Measurements from ENCODE around the gene SEPTIN7. TPM values are rescaled to one million over a fixed set of nuclear protein-coding genes. Genes with fewer than 3 reads are reported as not detected.

SEPTIN7 gene
- total and polyA plus RNA-seq, 9 of the 15 experiments (the other 6 are each of a cell fraction or from before 2014, with no cell fraction given): 95.0 to 268 (median 163) TPM

DNA sequence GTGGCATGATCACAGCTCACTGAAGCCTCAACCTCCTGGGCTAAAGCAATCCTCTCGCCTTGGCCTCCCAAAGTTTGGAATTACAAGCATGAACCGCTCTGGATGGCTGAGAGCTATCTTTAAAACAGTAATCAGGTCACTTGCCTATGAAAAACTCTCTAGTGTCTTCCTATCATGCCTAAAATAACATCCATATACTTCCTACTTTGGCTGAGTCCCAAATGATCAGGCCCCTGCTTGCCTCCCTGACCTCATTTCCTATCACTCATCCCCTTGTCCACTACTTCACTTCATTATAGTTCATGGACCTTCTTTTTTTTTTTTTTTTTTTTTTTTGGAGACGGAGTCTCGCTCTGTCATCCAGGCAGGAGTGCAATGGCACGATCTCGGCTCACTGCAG is 28.0 kb downstream of the SEPTIN7 start:
- TF ChIP-seq NFIC (IDR thresholded peaks at IDR 0.05) (peak; percentile 40; the same call in 1 of the 2 replicates), ILK (tag; IDR thresholded peaks at IDR 0.05; ENCODE audit: borderline replicate concordance, low read depth) (no peak), MEIS2 (IDR thresholded peaks at IDR 0.05; ENCODE audit: partially characterized antibody) (peak; percentile 8), ZNF384 (IDR thresholded peaks at IDR 0.05; ENCODE audit: low read depth, low read length) (peak; percentile 52; the same call in 1 of the 2 replicates)
- ChIA-PET POLR2A (interaction anchor here (0.6 to 0.9 kb wide), 4 partner anchors 16 to 219 kb away, joined by 3 read pairs; no protein-coding TSS in a partner anchor), CTCF (ENCODE audit: low intra/inter-chr PET ratio) (no interaction called here)
- no peak overlapping the region for H3K4me2 ChIP-seq (ENCODE audit: insufficient read depth, low read length)
- in situ Hi-C loops (cut with MboI): no loop called here
- H3K27ac ChIP-seq (ENCODE audit: extremely low read depth, low read depth, low read length): no peak overlapping the region
- H3K4me3 ChIP-seq: no peak overlapping the region
- intact Hi-C loops (cut with micrococcal nuclease): no loop called here
- peaks cover 5% of the 10 kb centered on the region; the same call in 1 of the 2 replicates for H4K20me1 ChIP-seq (replicated peaks; ENCODE audit: control insufficient read depth, insufficient read depth, low read length)
- peak; percentile 49 for ATAC-seq
- WGBS (ENCODE audit: insufficient coverage, low coverage, missing lambda C conversion rate): 45% methylated on average over 2 of the region's 6 CpGs
- H3K27me3 ChIP-seq (ENCODE audit: control insufficient read depth in 2 of 2, insufficient read depth in 2 of 2, low read length in 2 of 2): no peaks in the 10 kb centered on the region
- no peaks in the 10 kb centered on the region for H3K9me3 ChIP-seq (replicated peaks; ENCODE audit: control insufficient read depth, insufficient read depth, low read depth, low read length)
- DNase-seq (ENCODE audit: extremely low read depth in 1 of 4, low spot score in 3 of 4): peak in 2 of 4 experiments; percentile 9 to 12
- H3K79me2 ChIP-seq (ENCODE audit: control insufficient read depth, insufficient read depth, low read length): peaks cover 93% of the 10 kb centered on the region
- H3K36me3 ChIP-seq (ENCODE audit: control insufficient read depth, insufficient read depth, low read length): peaks cover 13% of the 10 kb centered on the region
- peaks cover 5 to 11% of the 10 kb centered on the region in 2 experiments for H3K4me1 ChIP-seq (replicated peaks in 1 of 2; ENCODE audit: control insufficient read depth in 2 of 2, insufficient read depth in 2 of 2, low read length in 2 of 2)
- BruUV-seq (replicated peaks): no TSS peak
- no peaks in the 10 kb centered on the region for H3K9me1 ChIP-seq (ENCODE audit: control insufficient read depth, insufficient read depth, low read length)
- no peak overlapping the region for H3K9ac ChIP-seq (ENCODE audit: insufficient read depth in 1 of 2, low read depth in 2 of 2, low read length in 2 of 2)
- FAIRE-seq: no peak
- no peak overlapping the region for H2AFZ ChIP-seq (ENCODE audit: low read depth, low read length)

- H3K9me1 ChIP-seq (ENCODE audit: control insufficient read depth, insufficient read depth, low read length): no peaks in the 10 kb centered on the region
- no peak overlapping the region for H3K4me3 ChIP-seq
- peak overlapping the region; percentile 18; the same call in 1 of the 3 replicates for H3K27ac ChIP-seq (ENCODE audit: extremely low read depth, low read depth, low read length)
- H3K27me3 ChIP-seq (ENCODE audit: control insufficient read depth in 2 of 2, insufficient read depth in 2 of 2, low read length in 2 of 2): no peaks in the 10 kb centered on the region
- TF ChIP-seq ZNF444 (CRISPR knock-in tag; IDR thresholded peaks at IDR 0.05): no peak
- no peak for TF ChIP-seq L3MBTL2 (IDR thresholded peaks at IDR 0.05)
- no peak for TF ChIP-seq LEF1 (IDR thresholded peaks at IDR 0.05)
- no peak for TF ChIP-seq GATAD2B (IDR thresholded peaks at IDR 0.05; ENCODE audit: borderline replicate concordance)
- no peak for TF ChIP-seq ZFX (CRISPR knock-in tag; IDR thresholded peaks at IDR 0.05)
- TF ChIP-seq SNIP1 (IDR thresholded peaks at IDR 0.05; ENCODE audit: low read depth): no peak
- no peak for TF ChIP-seq EHMT2 (IDR thresholded peaks at IDR 0.05)
- BruUV-seq (replicated peaks): no TSS peak
- H3K9ac ChIP-seq (ENCODE audit: insufficient read depth in 1 of 2, low read depth in 2 of 2, low read length in 2 of 2): no peak overlapping the region
- in situ Hi-C loops (cut with MboI): no loop called here
- ATAC-seq: no peak
- no peak for DNase-seq (ENCODE audit: extremely low read depth in 1 of 4, low spot score in 3 of 4)
- H3K4me1 ChIP-seq (replicated peaks in 1 of 2; ENCODE audit: control insufficient read depth in 2 of 2, insufficient read depth in 2 of 2, low read length in 2 of 2): peaks cover 5 to 11% of the 10 kb centered on the region in 2 experiments
- no peak overlapping the region for H3K4me2 ChIP-seq (ENCODE audit: insufficient read depth, low read length)
- peaks cover 78% of the 10 kb centered on the region for H3K79me2 ChIP-seq (ENCODE audit: control insufficient read depth, insufficient read depth, low read length)
- no peak overlapping the region for H2AFZ ChIP-seq (ENCODE audit: low read depth, low read length)
- H4K20me1 ChIP-seq (replicated peaks; ENCODE audit: control insufficient read depth, insufficient read depth, low read length): peaks cover 5% of the 10 kb centered on the region; the same call in 1 of the 2 replicates
- ChIA-PET POLR2A (interaction anchor here (1.3 kb wide), 1 partner anchor 30 kb away, joined by 4 read pairs; the partner anchor contains the start of gene SEPTIN7), CTCF (ENCODE audit: low intra/inter-chr PET ratio) (no interaction called here)
- intact Hi-C loops (cut with micrococcal nuclease): no loop called here
- H3K9me3 ChIP-seq (replicated peaks; ENCODE audit: control insufficient read depth, insufficient read depth, low read depth, low read length): no peaks in the 10 kb centered on the region
- H3K36me3 ChIP-seq (ENCODE audit: control insufficient read depth, insufficient read depth, low read length): peaks cover 29% of the 10 kb centered on the region
- FAIRE-seq: no peak
Observed at GRCh38 chr7:35831208-35831607, 30.4 kb downstream of the SEPTIN7 start.

Data from K562 (cell line).